Fibroblast of the aortic adventitia (primary cell): ENCODE data around the gene LTK. TPM values are rescaled to one million over a fixed set of nuclear protein-coding genes. Genes with fewer than 3 reads are reported as not detected.

ENCODE experiments used
- DNase-seq: peaks from one replicate; pipeline ENCODE4 v3.0.0-alpha.2; 2010; ENCODE audit warnings: low read depth
- H3K4me3 ChIP-seq: 2 replicates; pipeline ENCODE4 v1.5.1; 2011; ENCODE audit warnings: low read depth, mild to moderate bottlenecking, control low read depth, low read length, moderate library complexity
- CTCF ChIP-seq: IDR thresholded peaks from 2 replicates; pipeline ENCODE4 v1.5.1; 2011; ENCODE audit warnings: mild to moderate bottlenecking, low read length, control low read depth, inconsistent platforms; ENCODE audit not compliant: insufficient read depth
- total RNA-seq: library from RNA; depleted of rRNA; stranded (reverse); fragments of >200 nt; gene quantifications from 2 replicates; pipeline ENCODE4 v1.2.3, GENCODE V29; 2012; ENCODE audit warnings: low replicate concordance

Gene LTK
- total RNA-seq, 1 donor: under 0.01 TPM

- no peak for DNase-seq
- no peak for TF ChIP-seq CTCF
- no peak overlapping the region for H3K4me3 ChIP-seq
These were observed 40.1 kb upstream of the LTK start for GRCh38 chr15:41553731-41554130.

DNA sequence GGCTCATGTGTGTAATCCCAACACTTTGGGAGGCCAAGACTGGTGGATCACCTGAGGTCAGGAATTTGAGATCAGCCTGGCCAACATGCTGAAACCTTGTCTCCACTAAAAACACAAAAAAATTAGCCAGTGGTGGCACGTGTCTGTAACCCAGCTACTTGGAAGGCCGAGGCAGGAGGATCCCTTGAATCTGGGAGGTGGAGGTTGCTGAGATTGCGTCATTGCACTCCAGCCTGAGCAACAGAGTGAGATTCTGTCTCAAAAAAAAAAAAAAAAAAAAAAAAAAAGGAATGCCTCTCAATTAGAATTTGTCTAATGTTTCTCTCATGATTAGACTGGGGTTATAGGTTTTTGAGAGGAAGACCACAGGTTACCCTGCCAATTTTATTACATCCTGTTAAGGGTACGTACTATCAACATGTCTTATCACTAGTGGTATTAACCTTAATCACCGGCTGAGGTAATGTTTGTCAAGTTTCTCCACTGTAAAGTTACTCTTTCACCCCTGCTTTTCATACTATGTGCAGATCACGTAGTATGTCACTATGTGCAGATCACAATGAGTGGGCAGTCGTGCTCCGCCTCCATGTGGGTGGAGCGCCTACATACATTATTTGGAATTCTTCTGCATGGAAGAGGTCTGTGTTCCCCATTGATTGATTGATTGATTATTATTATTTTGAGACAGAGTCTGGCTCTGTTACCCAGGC is 36.6 kb upstream of the LTK start:
- no peak for DNase-seq
- TF ChIP-seq CTCF: no peak
- H3K4me3 ChIP-seq: no peak overlapping the region

DNA sequence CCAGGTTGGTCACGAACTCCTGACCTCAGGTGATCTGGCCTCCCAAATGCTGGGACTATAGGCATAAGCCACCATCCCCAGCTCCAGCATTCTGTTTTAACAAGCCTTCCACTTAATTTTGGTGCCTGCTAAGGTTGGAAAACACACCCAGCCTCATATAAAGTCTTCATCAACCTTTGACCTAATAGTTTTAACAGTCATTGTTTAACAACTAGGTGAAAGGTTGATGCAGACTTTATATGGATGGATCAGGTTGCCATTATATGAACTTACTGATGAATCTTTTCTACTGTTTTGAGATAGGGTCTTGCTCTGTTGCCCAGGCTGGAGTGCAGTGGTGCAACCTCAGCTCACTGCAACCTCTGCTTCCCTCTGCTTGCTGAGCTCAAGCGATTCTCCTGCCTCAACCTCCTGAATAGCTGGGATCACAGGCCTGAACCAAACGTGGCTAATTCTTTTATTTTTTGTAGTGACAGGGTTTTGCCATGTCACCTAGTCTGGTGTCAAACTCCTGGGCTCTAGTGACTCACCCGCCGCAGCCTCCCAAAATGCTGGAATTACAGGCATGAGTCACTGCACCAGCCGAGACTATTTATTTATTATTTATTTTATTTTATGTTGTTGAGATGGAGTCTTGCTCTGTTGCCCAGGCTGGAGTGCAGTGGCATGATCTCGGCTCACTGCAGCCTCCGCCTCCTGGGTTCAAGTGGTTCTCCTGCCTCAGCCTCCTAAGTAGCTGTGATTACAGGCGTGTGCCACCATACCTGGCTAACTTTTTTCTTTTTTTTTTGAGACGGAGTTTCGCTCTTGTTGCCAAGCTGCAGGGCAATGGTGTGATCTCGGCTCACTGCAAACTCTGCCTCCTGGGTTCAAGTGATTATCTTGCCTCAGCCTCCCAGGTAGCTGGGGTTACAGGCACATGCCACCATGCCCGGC is 33.5 kb upstream of the LTK start:
- no peak overlapping the region for H3K4me3 ChIP-seq
- DNase-seq: peak; percentile 15
- no peak for TF ChIP-seq CTCF

DNA sequence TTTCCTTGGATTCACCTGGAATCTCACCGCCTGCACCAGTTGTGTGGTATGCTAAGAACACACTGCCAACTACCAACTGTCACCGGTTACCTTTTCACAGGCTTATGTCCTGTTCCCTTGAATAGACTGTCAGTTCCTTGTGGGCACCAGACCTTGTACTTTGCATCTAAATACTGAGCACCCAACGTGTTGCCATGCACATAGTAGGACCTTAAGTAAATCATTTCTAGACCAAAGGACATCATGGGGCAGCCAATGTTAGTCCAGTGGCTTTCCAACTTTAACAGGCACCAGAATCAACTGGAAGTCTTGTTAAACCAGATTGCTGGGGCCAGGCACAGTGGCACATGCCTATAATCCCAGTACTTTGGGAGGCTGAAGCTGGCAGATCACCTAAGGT is 31.6 kb upstream of the LTK start:
- no peak overlapping the region for H3K4me3 ChIP-seq
- TF ChIP-seq CTCF: no peak
- no peak for DNase-seq

- no peak for DNase-seq
- TF ChIP-seq CTCF: no peak
- no peak overlapping the region for H3K4me3 ChIP-seq
These were observed 31.0 kb upstream of the LTK start for GRCh38 chr15:41544650-41545015.

- H3K4me3 ChIP-seq: peak overlapping the region; percentile 97
- no peak for TF ChIP-seq CTCF
- no peak for DNase-seq
These were observed 29.9 kb upstream of the LTK start for GRCh38 chr15:41543521-41543870.
